PFSK-1 (cell line): Measurements from ENCODE around the gene PPP3CA.

Experiments used
- FOXP2 ChIP-seq: optimal IDR thresholded peaks from 2 replicates; pipeline ENCODE3; 2011; ENCODE audit warnings: borderline replicate concordance, control low read depth, inconsistent platforms; ENCODE audit not compliant: insufficient read depth; ENCODE audit errors: extremely low read length, extremely low read depth
- POLR2AphosphoS5 ChIP-seq: IDR thresholded peaks from 2 replicates; pipeline ENCODE4 v1.6.1; 2012; ENCODE audit warnings: low read depth, mild to moderate bottlenecking, control low read depth, low read length, moderate library complexity
- REST ChIP-seq, 2 experiments: IDR thresholded peaks; 2 replicates each; pipeline versions ENCODE4 v1.6.1 to v1.8.0; 2011 to 2012; ENCODE audit warnings: low read depth in 2 of 2, low read length in 2 of 2, control low read depth in 1 of 2, inconsistent platforms in 1 of 2, mild to moderate bottlenecking in 1 of 2, moderate library complexity in 1 of 2; ENCODE audit not compliant: insufficient read depth in 1 of 2
- SIN3A ChIP-seq: IDR thresholded peaks from 2 replicates; pipeline ENCODE4 v1.6.1; 2012; ENCODE audit warnings: mild to moderate bottlenecking, low read length, moderate library complexity, borderline replicate concordance; ENCODE audit not compliant: insufficient read depth
- TAF1 ChIP-seq: IDR thresholded peaks from 2 replicates; pipeline ENCODE4 v1.6.1; 2012; ENCODE audit warnings: low read length, control low read depth, borderline replicate concordance; ENCODE audit not compliant: insufficient read depth

The PPP3CA gene

GRCh38 chr4:101169044-101170014 lies 178.0 kb downstream of the PPP3CA start:
- no peak for TF ChIP-seq TAF1
- TF ChIP-seq REST (IDR thresholded peaks at IDR 0.05; ENCODE audit: insufficient read depth in 1 of 2, low read depth in 2 of 2, low read length in 2 of 2) = no peak
- TF ChIP-seq SIN3A = no peak
- no peak for TF ChIP-seq POLR2AphosphoS5
- TF ChIP-seq FOXP2 = no peak

GRCh38 chr4:101163936-101164335 lies 183.4 kb downstream of the PPP3CA start:
- TF ChIP-seq FOXP2 (no peak), SIN3A (no peak), REST (IDR thresholded peaks at IDR 0.05; ENCODE audit: insufficient read depth in 1 of 2, low read depth in 2 of 2, low read length in 2 of 2) (no peak), POLR2AphosphoS5 (no peak), TAF1 (no peak)

GRCh38 chr4:101162990-101163380 lies 184.3 kb downstream of the PPP3CA start:
- TF ChIP-seq POLR2AphosphoS5 = no peak
- TF ChIP-seq SIN3A = no peak
- TF ChIP-seq FOXP2 = no peak
- TF ChIP-seq REST (IDR thresholded peaks at IDR 0.05; ENCODE audit: insufficient read depth in 1 of 2, low read depth in 2 of 2, low read length in 2 of 2) = no peak
- TF ChIP-seq TAF1 = no peak

- TF ChIP-seq FOXP2 = no peak
- TF ChIP-seq POLR2AphosphoS5 = no peak
- TF ChIP-seq SIN3A = no peak
- TF ChIP-seq REST (IDR thresholded peaks at IDR 0.05; ENCODE audit: insufficient read depth in 1 of 2, low read depth in 2 of 2, low read length in 2 of 2) = no peak
- no peak for TF ChIP-seq TAF1
Measured at GRCh38 chr4:101160792-101161592, 186.3 kb downstream of the PPP3CA start.
